Urinary bladder (tissue), 4 donors: ENCODE measurements around the gene LRP1B. TPM values are rescaled to one million over a fixed set of nuclear protein-coding genes. Genes with fewer than 3 reads are reported as not detected.

Source experiments
- DNase-seq: peaks from one replicate; pipeline ENCODE4 v3.0.0-alpha.2; 2015; ENCODE audit errors: extremely low spot score
- H3K27ac ChIP-seq: one replicate; pipeline ENCODE4 v1.5.1; 2013; ENCODE audit warnings: low read depth, mild to moderate bottlenecking, moderate library complexity
- H3K36me3 ChIP-seq: one replicate; pipeline ENCODE4 v1.6.1; 2013; ENCODE audit warnings: mild to moderate bottlenecking, moderate library complexity; ENCODE audit not compliant: insufficient read depth
- H3K4me1 ChIP-seq: one replicate; pipeline ENCODE4 v1.6.1; 2013; ENCODE audit warnings: mild to moderate bottlenecking, moderate library complexity; ENCODE audit not compliant: insufficient read depth
- H3K4me3 ChIP-seq: one replicate; pipeline ENCODE4 v1.5.1; 2013; ENCODE audit warnings: low read depth, low read length
- WGBS: extraction: QIAGEN DNeasy Blood & Tissue Kit; methylation state at CpG from one replicate; pipeline ENCODE4 v1.1.7; 2013; 5-methylcytosine and 5-hydroxymethylcytosine counted together
- polyA plus RNA-seq: library from polyadenylated mRNA; stranded (reverse); fragments of 200-250 nt; gene quantifications from one replicate; pipeline ENCODE4 v1.2.3, GENCODE V29; 2013
- total RNA-seq: library from RNA; depleted of rRNA; stranded (reverse); fragments of >200 nt; gene quantifications from one replicate; pipeline ENCODE4 v1.2.3, GENCODE V29; 2014
- donor health status: healthy with polysubstance abuse.
- donor health status: healthy.

The LRP1B gene
- total and polyA plus RNA-seq, 2 donors, result 0.05 to 13.3 TPM

DNA sequence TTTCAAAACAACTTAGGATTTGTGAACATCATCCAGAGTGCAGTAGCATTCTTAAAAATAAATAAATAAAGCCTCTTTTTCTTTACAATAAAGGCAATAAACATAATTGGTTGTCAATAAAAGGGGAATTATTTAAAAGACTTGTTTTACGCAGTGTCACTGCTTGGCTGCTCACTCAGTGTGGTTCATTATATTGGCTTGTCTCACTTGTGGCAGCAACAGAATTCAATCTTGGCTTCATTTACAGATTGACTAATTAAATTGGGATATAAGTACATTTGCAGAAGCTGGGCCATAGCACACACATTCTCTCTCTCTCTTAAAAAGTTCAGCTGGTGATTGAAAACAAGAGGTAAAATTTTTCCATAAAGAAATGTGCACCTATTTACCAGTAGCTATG lies 1027.6 kb downstream of the LRP1B start:
- Histone ChIP-seq H3K36me3 (no peaks in the 10 kb centered on the region), H3K4me1 (no peaks in the 10 kb centered on the region), H3K4me3 (no peak overlapping the region), H3K27ac (no peak overlapping the region)
- 94% methylated on average over 1 of the region's 1 CpG for WGBS
- DNase-seq, result no peak

DNA sequence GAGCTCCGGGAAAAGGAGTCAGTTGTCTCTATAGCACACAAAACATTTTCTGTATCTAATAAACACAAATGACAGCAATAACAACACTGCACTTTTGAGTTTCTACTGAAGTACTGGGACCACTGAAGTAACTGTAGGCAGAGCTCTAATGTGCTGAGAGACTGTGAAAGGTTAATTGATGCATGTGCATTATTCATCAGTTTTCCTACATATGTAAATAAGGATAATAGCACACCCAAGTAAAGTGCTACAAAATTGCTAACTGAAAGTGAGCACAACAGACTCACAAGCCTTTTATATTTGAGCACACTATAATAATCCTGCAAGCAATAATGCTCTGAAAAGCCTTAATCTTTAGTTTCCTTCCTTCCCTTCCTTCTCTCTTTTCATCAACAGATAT lies 1051.6 kb downstream of the LRP1B start:
- WGBS, result 82% methylated on average over 1 of the region's 1 CpG
- H3K36me3 ChIP-seq, result no peaks in the 10 kb centered on the region
- no peak overlapping the region for H3K4me3 ChIP-seq
- DNase-seq, result no peak
- no peaks in the 10 kb centered on the region for H3K4me1 ChIP-seq
- H3K27ac ChIP-seq, result no peak overlapping the region

DNA sequence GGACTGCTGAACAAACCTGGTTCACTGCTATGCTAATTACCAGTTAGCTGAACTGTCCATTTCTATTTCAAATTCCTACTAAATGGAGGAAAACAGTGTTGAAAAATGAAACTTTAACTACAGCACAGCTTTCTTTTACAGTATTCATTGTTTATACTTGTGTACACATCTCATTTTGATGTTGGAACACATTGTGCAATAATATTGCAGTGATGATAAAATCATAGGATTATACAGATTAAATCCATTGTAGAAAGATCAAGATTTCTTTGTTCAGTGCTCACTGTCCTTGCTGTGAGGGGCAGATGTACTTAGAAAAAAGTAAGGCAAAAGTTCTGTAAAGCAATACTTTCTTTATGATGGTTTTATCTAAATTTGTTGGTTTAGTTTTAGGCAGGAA lies 1055.1 kb downstream of the LRP1B start:
- DNase-seq, result no peak
- Histone ChIP-seq H3K4me3 (no peak overlapping the region), H3K27ac (no peak overlapping the region), H3K4me1 (no peaks in the 10 kb centered on the region), H3K36me3 (no peaks in the 10 kb centered on the region)

DNA sequence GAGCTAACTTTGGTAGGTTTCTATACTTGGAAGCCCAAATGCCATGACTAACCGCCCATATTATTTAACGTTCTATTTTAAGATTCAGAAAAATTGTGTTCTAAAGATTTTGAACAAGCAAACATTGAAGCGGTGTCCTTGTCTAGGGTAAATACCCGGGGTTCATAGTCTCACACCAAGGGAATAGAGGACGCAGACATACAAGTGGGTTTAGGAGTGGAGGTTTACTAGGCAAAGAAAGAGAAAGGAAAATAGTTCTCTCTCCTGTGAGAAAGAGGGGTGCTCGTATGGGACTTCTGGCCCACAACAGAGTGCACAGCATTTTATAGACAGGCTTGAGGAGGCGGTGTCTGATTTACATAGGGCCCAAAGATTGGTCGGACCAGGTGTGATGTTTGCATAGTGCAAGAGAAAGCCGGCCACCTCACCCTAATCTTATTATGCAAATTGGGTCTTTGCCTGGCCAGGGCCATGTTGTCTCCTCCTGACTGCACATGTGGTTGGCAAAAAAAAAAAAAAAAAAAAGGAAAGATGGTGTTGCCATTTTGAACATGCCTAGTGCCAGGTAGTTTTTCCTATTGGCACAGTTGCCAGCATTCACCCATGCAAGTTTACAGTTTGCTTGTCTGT lies 1062.6 kb downstream of the LRP1B start:
- DNase-seq, result no peak
- H3K4me3 ChIP-seq, result no peak overlapping the region
- no peak overlapping the region for H3K27ac ChIP-seq
- H3K4me1 ChIP-seq, result no peaks in the 10 kb centered on the region
- H3K36me3 ChIP-seq, result no peaks in the 10 kb centered on the region
- 94% methylated on average over 9 of the region's 9 CpGs for WGBS

DNA sequence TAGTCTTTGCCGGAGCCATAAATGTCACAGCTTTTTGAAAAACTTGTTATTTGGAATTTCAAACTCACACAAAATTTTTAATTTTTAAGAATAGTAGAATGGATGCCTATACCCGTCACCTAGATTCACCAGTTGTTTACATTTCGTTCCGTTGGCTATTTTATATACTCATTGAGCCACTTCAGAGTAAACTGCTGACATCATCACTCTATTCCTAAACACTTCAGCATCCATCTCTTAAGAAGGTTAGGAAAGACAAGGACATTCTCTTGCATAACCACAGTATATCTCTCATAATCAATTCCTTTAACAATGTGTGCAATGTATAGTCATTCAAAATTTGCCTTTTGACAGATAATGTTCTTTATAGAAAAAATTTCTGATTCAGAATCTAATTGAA lies 1065.8 kb downstream of the LRP1B start:
- Histone ChIP-seq H3K27ac (no peak overlapping the region), H3K4me3 (no peak overlapping the region), H3K4me1 (no peaks in the 10 kb centered on the region), H3K36me3 (no peaks in the 10 kb centered on the region)
- DNase-seq, result no peak
- 72% methylated on average over 4 of the region's 4 CpGs for WGBS

DNA sequence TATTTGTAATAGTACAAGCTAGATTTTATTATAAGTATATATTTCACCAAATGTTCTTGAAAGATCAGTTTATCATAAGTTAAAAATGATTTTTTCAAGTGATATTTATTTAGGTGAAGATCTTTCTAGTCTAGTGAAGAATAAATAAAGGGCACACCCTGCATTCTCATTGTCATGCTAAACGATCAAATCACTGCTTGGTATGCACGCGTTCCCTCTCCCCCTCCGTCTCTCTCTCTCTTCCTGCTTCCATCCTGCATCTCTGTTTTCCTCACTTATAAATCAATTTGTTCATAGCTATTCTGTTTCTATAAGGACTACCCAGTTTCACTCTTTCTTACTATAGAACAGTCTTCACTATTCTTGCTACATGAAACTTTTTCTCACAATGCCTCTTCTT lies 1067.4 kb downstream of the LRP1B start:
- H3K4me3 ChIP-seq, result no peak overlapping the region
- 77% methylated on average over 4 of the region's 4 CpGs for WGBS
- H3K27ac ChIP-seq, result no peak overlapping the region
- H3K4me1 ChIP-seq, result no peaks in the 10 kb centered on the region
- H3K36me3 ChIP-seq, result no peaks in the 10 kb centered on the region
- no peak for DNase-seq

DNA sequence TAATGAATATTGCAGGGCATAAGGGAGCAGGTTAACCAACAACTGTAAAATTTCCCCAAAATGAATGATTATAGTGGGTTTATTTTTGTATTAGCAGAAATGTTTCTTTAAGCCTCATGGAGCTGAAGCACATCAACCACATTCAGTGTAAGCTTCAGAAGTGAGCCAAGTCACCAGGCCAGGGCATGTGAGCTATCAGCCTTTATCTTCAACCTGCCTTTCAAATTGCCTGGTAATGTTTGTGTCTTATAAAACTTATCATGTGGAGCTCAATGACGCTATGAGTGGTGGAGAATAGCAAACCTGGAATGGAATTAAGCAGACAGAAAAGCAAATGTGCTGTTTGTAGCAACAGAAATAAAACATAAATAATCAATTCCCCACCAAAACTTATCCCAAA lies 1068.4 kb downstream of the LRP1B start:
- DNase-seq, result no peak
- WGBS, result 32% methylated on average over 1 of the region's 1 CpG
- H3K4me1 ChIP-seq, result no peaks in the 10 kb centered on the region

DNA sequence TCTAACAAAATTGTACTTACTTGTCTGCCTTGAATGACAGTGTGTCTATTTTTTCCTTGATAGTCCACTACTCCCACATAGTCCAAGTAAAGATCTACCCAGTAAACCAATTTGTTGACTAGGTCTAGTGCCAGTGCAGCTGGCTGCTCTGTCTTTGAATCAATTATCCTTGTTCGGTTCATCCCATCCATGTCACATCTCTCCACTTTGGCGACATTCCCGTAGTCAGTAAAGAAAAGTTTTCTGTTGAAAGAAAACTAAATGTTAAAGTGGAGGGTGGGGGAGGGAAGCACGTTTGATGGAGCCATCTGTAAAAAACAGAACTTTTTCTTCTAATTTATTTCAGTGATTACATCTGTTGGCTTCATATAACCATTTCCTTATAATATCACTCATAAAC lies 1068.8 kb downstream of the LRP1B start:
- Histone ChIP-seq H3K4me3 (no peak overlapping the region), H3K36me3 (no peaks in the 10 kb centered on the region), H3K27ac (no peak overlapping the region), H3K4me1 (no peaks in the 10 kb centered on the region)
- WGBS, result 83% methylated on average over 4 of the region's 4 CpGs
- no peak for DNase-seq

More for the DNA sequence above, 1068.4 kb downstream of the LRP1B start:
- Histone ChIP-seq H3K4me3 (no peak overlapping the region), H3K27ac (no peak overlapping the region), H3K36me3 (no peaks in the 10 kb centered on the region)

DNA sequence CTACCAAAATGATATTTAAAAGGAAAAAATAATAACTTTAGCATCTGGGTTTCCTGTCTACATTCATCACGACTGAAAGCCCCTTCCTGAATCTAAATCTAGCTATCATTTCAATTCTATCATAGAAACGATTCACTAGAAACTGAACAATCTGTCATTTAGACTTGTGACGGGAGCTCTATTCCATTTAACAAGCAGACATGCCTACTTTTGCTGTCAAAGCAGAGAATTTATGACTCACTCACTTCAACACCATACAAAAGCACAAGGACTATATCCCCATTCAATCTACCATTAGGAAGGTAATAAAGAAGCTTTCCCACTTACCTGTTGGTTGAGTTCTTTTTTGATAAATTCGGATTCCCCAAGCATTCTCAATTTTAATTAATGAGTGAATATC lies 1072.3 kb downstream of the LRP1B start:
- Histone ChIP-seq H3K36me3 (no peaks in the 10 kb centered on the region), H3K4me1 (no peaks in the 10 kb centered on the region), H3K27ac (no peak overlapping the region), H3K4me3 (no peak overlapping the region)
- WGBS, result 61% methylated on average over 4 of the region's 4 CpGs
- DNase-seq, result no peak

DNA sequence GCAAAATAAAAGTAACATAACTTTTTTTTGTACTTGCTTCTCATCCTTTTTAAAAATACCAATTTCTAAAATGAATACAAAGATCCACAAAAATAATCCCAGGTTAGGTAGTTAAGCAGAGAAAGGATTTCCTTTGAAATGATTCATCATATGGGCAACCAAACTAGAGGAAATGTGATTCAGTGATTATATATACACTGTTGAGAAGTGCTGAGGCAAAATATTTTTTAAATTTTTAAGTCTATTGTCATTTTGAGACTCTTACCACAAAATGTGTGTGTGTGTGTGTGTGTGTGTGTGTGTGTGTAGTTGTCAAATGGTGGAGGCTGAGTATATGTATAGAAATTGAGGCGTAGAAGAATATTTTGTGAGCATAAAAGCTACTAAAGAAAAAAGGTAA lies 1075.3 kb downstream of the LRP1B start:
- DNase-seq, result no peak
- Histone ChIP-seq H3K4me3 (no peak overlapping the region), H3K36me3 (no peaks in the 10 kb centered on the region), H3K4me1 (no peaks in the 10 kb centered on the region), H3K27ac (no peak overlapping the region)
- 97% methylated on average over 1 of the region's 1 CpG for WGBS

DNA sequence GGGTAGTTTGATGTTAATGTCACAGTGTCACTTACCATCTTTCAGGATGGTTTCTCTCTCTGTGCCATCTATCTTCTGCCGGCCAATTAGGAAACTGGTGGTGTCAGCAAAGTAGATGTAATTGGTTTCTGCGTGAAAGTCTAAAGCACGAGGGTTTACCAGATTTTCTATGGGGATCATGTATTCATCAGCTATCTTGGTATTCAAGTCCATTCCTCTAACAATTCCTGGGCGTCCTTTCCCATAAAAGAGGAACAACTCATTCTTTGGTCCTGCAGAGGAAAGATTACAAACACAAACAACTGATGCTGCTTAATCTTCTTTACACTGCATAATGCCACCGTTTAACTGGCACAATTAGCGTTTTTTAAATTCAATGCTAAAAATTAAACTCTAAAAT lies 1081.9 kb downstream of the LRP1B start:
- no peaks in the 10 kb centered on the region for H3K36me3 ChIP-seq
- no peaks in the 10 kb centered on the region for H3K4me1 ChIP-seq
- H3K27ac ChIP-seq, result no peak overlapping the region
- WGBS, result 82% methylated on average over 6 of the region's 6 CpGs
- DNase-seq, result no peak
- H3K4me3 ChIP-seq, result no peak overlapping the region

DNA sequence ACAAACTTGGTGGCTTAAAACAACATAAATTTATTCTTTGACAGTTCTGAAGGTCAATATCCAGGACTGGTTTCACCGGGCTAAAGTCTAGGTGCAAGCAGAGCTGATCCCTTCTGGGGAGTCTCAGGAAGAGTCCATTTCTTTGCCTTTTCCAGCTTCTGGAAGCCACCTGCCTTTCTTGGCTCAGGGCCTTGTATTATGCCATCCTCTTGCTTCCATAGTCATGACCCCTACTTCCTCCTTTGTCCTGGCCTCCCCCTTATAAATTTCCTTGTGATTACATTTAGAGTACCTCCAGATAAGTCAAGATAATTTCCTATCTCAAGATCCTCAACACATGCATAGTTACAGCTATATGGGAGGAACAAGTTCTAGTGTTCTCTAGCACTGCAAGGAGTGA lies 1089.5 kb downstream of the LRP1B start:
- 70% methylated on average over 1 of the region's 1 CpG for WGBS
- Histone ChIP-seq H3K4me3 (no peak overlapping the region), H3K36me3 (no peaks in the 10 kb centered on the region)

DNA sequence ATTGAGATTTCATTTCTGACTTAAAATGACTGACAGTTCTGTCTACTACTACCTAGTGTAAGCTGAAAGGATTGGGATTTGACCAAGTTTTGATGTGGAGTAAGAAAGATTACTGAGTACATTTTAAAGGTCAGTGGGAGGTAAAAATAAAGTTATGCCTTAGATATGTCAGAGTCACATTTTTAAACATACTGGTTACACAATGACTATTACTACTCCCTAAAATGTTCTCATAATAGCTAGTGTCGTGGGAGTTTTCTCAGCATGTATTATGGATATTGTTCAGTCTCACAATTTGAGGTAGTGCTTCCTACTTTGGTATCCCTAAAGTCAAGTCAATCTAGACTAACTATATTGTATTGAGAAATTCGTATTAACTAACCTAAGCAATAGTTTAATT lies 1092.5 kb downstream of the LRP1B start:
- no peaks in the 10 kb centered on the region for H3K4me1 ChIP-seq
- WGBS, result 86% methylated on average over 2 of the region's 2 CpGs
- H3K27ac ChIP-seq, result no peak overlapping the region
- H3K4me3 ChIP-seq, result no peak overlapping the region
- H3K36me3 ChIP-seq, result no peaks in the 10 kb centered on the region
- DNase-seq, result no peak

More for the DNA sequence above, 1089.5 kb downstream of the LRP1B start:
- H3K27ac ChIP-seq, result no peak overlapping the region
- no peaks in the 10 kb centered on the region for H3K4me1 ChIP-seq
- no peak for DNase-seq

DNA sequence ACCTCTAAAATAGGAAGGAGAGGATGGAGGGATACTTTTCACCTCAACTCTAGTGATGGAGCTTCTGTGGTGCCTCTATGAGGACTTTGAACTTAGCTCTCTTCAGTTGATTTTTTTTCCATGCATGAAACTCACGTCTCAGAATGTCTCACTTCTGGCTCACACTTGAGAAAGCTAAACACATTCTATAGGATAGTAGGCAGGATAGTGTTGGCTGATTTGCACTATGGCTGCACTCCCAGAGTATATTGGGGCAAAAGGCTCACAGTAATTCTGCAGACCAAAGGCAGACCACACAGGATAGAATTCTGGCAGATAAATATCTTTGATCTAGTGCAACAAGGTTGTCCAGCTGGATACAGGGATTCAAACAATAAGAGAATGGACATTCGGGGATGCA lies 1093.5 kb downstream of the LRP1B start:
- DNase-seq, result no peak
- Histone ChIP-seq H3K36me3 (no peaks in the 10 kb centered on the region), H3K4me3 (no peak overlapping the region), H3K27ac (no peak overlapping the region), H3K4me1 (no peaks in the 10 kb centered on the region)
- WGBS, result 50% methylated on average over 2 of the region's 2 CpGs

DNA sequence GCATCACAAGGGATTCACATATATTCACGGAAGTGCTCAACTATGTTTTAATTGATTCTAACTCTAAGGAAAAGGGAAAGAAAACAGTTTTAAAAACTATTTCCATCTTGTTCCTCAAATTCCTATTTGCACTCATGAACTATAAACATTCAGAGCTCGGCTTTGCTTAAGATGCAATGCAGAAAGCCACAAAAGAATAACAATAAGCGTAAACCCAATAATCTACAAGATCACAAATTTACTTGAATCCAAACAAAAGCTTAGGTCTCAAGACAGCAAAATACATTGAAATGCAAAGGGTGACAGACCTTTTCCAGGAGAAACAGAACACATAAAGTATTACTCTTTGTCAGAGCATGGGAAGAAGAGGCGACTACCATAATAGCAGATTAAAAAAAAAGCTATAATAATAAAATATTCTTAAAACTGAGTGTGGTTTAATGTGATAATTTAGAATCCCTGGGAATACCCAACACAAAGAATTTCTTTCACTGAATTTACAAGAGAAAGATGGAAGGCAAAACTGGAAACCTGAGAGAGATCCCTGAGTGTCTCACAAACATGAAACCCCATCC lies 1094.9 kb downstream of the LRP1B start:
- H3K4me3 ChIP-seq, result no peak overlapping the region
- no peak for DNase-seq
- no peak overlapping the region for H3K27ac ChIP-seq
- no peaks in the 10 kb centered on the region for H3K36me3 ChIP-seq
- 53% methylated on average over 4 of the region's 4 CpGs for WGBS
- no peaks in the 10 kb centered on the region for H3K4me1 ChIP-seq
